Measurements from ENCODE around the gene MAN2A1. TPM values are rescaled to one million over a fixed set of nuclear protein-coding genes. Genes with fewer than 3 reads are reported as not detected.

The MAN2A1 gene
- total RNA-seq, 1 experiment from 2014 or later = 21.8 TPM

- no peaks in the 10 kb centered on the region for H3K27me3 ChIP-seq (ENCODE audit: low read length)
- H3K9me3 ChIP-seq (ENCODE audit: low read length) = no peaks in the 10 kb centered on the region
- H3F3A ChIP-seq (ENCODE audit: low read length, unreplicated experiment) = no peaks in the 10 kb centered on the region
- H2AFZ ChIP-seq (ENCODE audit: low read length) = no peak overlapping the region
- CTCF ChIA-PET = no interaction called here
- H3K9ac ChIP-seq (ENCODE audit: low read length) = no peak overlapping the region
- no TSS peak for BruUV-seq (replicated peaks)
- no peak overlapping the region for H3K4me2 ChIP-seq (ENCODE audit: low read length)
- H3K4me3 ChIP-seq (ENCODE audit: low read length) = no peak overlapping the region
- H3K36me3 ChIP-seq (ENCODE audit: low read depth, low read length) = no peaks in the 10 kb centered on the region
- DNase-seq = no peak
- intact Hi-C loops (cut with micrococcal nuclease) = no loop called here
- H3K27ac ChIP-seq (ENCODE audit: low read length) = no peak overlapping the region
- TF ChIP-seq CTCF (conservative IDR thresholded peaks at IDR 0.05; ENCODE audit: low read depth, low read length) (no peak), EZH2 (IDR thresholded peaks at IDR 0.05; ENCODE audit: low read length, unreplicated experiment) (no peak), EZH2phosphoT487 (IDR thresholded peaks at IDR 0.05; ENCODE audit: borderline replicate concordance, low read length) (no peak)
- no peak for ATAC-seq
- peaks cover 17% of the 10 kb centered on the region for H3K79me2 ChIP-seq (ENCODE audit: low read length)
- no peaks in the 10 kb centered on the region for H3K4me1 ChIP-seq (ENCODE audit: insufficient read depth, low read length)
- no peaks in the 10 kb centered on the region for H3K9me2 ChIP-seq (replicated peaks; ENCODE audit: low read length)
- POLR2A ChIA-PET (ENCODE audit: unreplicated experiment) = no interaction called here
- no peaks in the 10 kb centered on the region for H4K20me1 ChIP-seq (ENCODE audit: low read length)
These were observed 23.7 kb downstream of the MAN2A1 start for GRCh38 chr5:109713453-109713852.

DNA sequence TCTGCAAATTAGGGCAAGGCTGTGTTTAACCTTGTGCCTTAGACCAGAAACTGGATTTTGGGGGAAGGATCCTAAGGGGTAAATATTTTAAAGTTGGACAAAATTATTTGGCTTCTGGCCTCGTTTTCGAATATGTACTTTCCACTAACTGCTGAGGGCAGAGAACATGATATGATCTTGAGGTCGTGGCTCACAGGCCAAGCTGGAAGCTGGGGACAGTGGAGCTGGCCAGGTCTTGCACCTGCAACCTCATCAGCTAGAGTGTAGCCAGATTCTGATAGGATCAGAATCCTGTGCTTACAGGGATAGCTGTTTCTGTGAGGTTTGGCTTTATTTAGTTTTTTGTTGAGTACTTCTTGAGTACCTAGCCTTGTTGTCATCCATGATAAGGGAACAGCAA lies 24.9 kb downstream of the MAN2A1 start:
- ATAC-seq = no peak

More for the DNA sequence above, 24.9 kb downstream of the MAN2A1 start:
- H3K36me3 ChIP-seq (ENCODE audit: low read depth, low read length) = no peaks in the 10 kb centered on the region
- no peaks in the 10 kb centered on the region for H3K9me3 ChIP-seq (ENCODE audit: low read length)
- H3K27me3 ChIP-seq (ENCODE audit: low read length) = no peaks in the 10 kb centered on the region
- no peak overlapping the region for H2AFZ ChIP-seq (ENCODE audit: low read length)
- BruUV-seq (replicated peaks) = no TSS peak
- H3K27ac ChIP-seq (ENCODE audit: low read length) = no peak overlapping the region
- POLR2A ChIA-PET (ENCODE audit: unreplicated experiment) = no interaction called here
- DNase-seq = no peak
- CTCF ChIA-PET = no interaction called here
- TF ChIP-seq EZH2phosphoT487 (IDR thresholded peaks at IDR 0.05; ENCODE audit: borderline replicate concordance, low read length) = no peak
- no peak for TF ChIP-seq CTCF (conservative IDR thresholded peaks at IDR 0.05; ENCODE audit: low read depth, low read length)
- TF ChIP-seq EZH2 (IDR thresholded peaks at IDR 0.05; ENCODE audit: low read length, unreplicated experiment) = no peak
- H3K9ac ChIP-seq (ENCODE audit: low read length) = no peak overlapping the region
- H3F3A ChIP-seq (ENCODE audit: low read length, unreplicated experiment) = no peaks in the 10 kb centered on the region
- no peaks in the 10 kb centered on the region for H3K4me1 ChIP-seq (ENCODE audit: insufficient read depth, low read length)
- intact Hi-C loops (cut with micrococcal nuclease) = no loop called here
- no peak overlapping the region for H3K4me2 ChIP-seq (ENCODE audit: low read length)
- H3K79me2 ChIP-seq (ENCODE audit: low read length) = peaks cover 17% of the 10 kb centered on the region
- H3K9me2 ChIP-seq (replicated peaks; ENCODE audit: low read length) = no peaks in the 10 kb centered on the region
- no peaks in the 10 kb centered on the region for H4K20me1 ChIP-seq (ENCODE audit: low read length)
- H3K4me3 ChIP-seq (ENCODE audit: low read length) = no peak overlapping the region
